Smooth muscle cell (in vitro differentiated cells): ENCODE data around the gene PA2G4. TPM values are rescaled to one million over a fixed set of nuclear protein-coding genes. Genes with fewer than 3 reads are reported as not detected.

ENCODE experiments used
- DNase-seq: peaks from one replicate; lab custom pipeline; 2025; ENCODE audit not compliant: unreplicated experiment; lab: John Stamatoyannopoulos, UW
- H2AFZ ChIP-seq: fragments of 200-600 bp; sonication (generic); 2 replicates; pipeline ENCODE4 v1.6.0; 2016; ENCODE audit warnings: antibody characterized with exemption, low read depth, mild to moderate bottlenecking
- H3F3A ChIP-seq: fragments of 200-600 bp; sonication (generic); 2 replicates; pipeline ENCODE4 v1.6.0; 2017; ENCODE audit warnings: antibody characterized with exemption, low read depth
- H3K27ac ChIP-seq: fragments of 200-600 bp; sonication (generic); 2 replicates; pipeline ENCODE4 v1.5.1; 2016; ENCODE audit warnings: low read depth, mild to moderate bottlenecking
- H3K27me3 ChIP-seq: fragments of 200-600 bp; sonication (generic); 2 replicates; pipeline ENCODE4 v1.6.1; 2016; ENCODE audit warnings: low read depth, mild to moderate bottlenecking
- H3K36me3 ChIP-seq: fragments of 200-600 bp; sonication (generic); 2 replicates; pipeline ENCODE4 v1.5.1; 2016; ENCODE audit warnings: low read depth
- H3K4me1 ChIP-seq: fragments of 200-600 bp; sonication (generic); 2 replicates; pipeline ENCODE4 v1.5.1; 2016; ENCODE audit warnings: low read depth
- H3K4me2 ChIP-seq: fragments of 200-600 bp; sonication (generic); 2 replicates; pipeline ENCODE4 v1.6.0; 2016; ENCODE audit warnings: mild to moderate bottlenecking
- H3K4me3 ChIP-seq: fragments of 200-600 bp; sonication (generic); 2 replicates; pipeline ENCODE4 v1.5.1; 2016; ENCODE audit warnings: mild to moderate bottlenecking
- H3K79me2 ChIP-seq: fragments of 200-600 bp; sonication (generic); 2 replicates; pipeline ENCODE4 v1.6.0; 2016; ENCODE audit warnings: low read depth, mild to moderate bottlenecking
- H3K9ac ChIP-seq: fragments of 200-600 bp; sonication (generic); 2 replicates; pipeline ENCODE4 v1.6.0; 2016; ENCODE audit warnings: low read depth
- H3K9me3 ChIP-seq: fragments of 200-600 bp; sonication (generic); replicated peaks from 2 replicates; pipeline ENCODE4 v1.5.1; 2016; ENCODE audit warnings: low read depth
- H4K20me1 ChIP-seq: fragments of 200-600 bp; sonication (generic); 2 replicates; pipeline ENCODE4 v1.6.0; 2016; ENCODE audit warnings: low read depth
- WGBS: methylation state at CpG from one replicate; pipeline ENCODE4 v1.1.7; 2016; ENCODE audit warnings: low lambda C conversion rate; 5-methylcytosine and 5-hydroxymethylcytosine counted together
- polyA plus RNA-seq: library from polyadenylated mRNA; unstranded; fragments of >200 nt; fragmentation: Nextera tagmentation; extraction: Ambion mirVana; gene quantifications from 2 replicates; pipeline ENCODE4 v1.2.1, GENCODE V29; 2016
- total RNA-seq: library from RNA; depleted of rRNA; stranded (reverse); fragments of >200 nt; gene quantifications from 2 replicates; pipeline ENCODE4 v1.2.3, GENCODE V29; 2014
- TF ChIP-seq, protein P1 (sequence below): fragments of 200-600 bp; sonication (generic); IDR thresholded peaks from 2 replicates; pipeline ENCODE4 v1.5.1; 2017; ENCODE audit warnings: borderline replicate concordance, mild to moderate bottlenecking, antibody characterized with exemption; ENCODE audit not compliant: insufficient read depth, poor library complexity, severe bottlenecking

The PA2G4 gene
- total and polyA plus RNA-seq, 2 experiments from 2014 or later, result 99.8 to 118 TPM

DNA sequence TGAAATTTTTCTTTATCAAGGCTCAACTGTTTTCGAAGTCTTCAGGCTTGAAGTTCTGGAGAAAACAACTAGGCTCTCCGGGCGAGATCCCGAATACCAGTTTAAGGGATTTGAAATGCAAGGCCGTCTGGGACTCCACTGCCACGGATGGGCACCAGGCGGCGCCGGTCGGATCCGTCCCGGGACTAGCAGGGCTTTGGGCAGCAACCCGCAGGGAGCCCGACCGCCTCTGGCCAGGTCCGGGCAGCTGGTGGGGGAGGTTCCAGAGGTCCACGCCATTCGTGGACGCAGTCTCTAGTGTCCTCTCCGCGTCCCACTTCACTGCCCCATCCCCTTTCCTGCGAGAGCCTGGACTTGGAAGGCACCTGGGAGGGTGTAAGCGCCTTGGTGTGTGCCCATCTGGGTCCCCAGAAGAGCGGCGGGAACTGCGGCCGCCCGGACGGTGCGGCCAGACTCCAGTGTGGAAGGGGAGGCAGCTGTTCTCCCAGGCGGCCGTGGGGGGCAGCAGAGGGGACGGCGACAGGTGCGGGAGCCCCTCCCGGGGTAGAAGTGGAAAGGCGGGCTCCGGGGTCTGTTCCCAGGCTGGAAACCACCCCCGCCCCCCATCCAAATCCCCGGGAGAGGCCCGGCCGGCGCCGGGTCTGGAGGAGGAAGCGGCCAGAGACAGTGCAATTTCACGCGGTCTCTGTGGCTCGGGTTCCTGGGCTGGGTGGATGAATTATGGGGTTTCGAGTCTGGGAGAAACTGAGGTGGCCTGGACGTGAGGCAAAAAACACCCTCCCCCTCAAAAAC is 25.2 kb upstream of the PA2G4 start:
- WGBS, result 3% methylated on average over 50 of the region's 50 CpGs

DNA sequence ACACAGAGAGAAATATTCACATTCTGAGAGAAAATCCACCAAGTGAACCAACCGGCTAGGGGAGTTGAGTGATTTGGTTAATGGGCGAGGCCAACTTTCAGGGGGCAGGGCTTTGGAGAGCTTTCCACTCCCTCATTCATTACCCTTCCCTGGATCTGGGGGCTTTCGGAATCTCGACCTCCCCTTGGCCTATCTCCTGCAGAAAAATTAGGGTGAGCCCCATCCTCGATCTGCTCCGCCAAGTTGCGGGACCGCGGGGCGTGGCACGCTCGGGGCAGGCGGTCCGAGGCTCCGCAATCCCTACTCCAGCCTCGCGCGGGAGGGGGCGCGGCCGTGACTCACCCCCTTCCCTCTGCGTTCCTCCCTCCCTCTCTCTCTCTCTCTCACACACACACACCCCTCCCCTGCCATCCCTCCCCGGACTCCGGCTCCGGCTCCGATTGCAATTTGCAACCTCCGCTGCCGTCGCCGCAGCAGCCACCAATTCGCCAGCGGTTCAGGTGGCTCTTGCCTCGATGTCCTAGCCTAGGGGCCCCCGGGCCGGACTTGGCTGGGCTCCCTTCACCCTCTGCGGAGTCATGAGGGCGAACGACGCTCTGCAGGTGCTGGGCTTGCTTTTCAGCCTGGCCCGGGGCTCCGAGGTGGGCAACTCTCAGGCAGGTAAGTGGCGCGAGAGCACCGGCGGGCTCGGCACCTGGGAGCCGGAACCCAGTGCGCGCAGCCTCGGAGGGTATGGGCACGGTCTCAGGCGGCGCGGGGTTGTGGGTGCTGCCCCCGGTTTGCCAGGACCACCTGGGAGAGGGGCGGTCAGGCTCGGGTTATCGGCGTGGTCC is 24.4 kb upstream of the PA2G4 start, which contains the start of gene ERBB3:
TSS of gene ERBB3 (plus strand) at position 443 of the 833 bp plus-strand sequence. CDS start at position 579, 136 bp downstream.
- peak within 1 kb of the TSS; percentile 56 for H3K4me3 ChIP-seq
- peak within 1 kb of the TSS; percentile 82 for H3K4me2 ChIP-seq
- H3K9me3 ChIP-seq, result no peaks in the 10 kb centered on the region
- WGBS, result under 1% methylated on average over 45 of the region's 59 CpGs
- H3K79me2 ChIP-seq, result no peaks in the 10 kb centered on the region
- H3K36me3 ChIP-seq, result no peaks in the 10 kb centered on the region
- peaks cover 3% of the 10 kb centered on the region for H3K4me1 ChIP-seq
- peak within 1 kb of the TSS; percentile 86 for H2AFZ ChIP-seq
- H4K20me1 ChIP-seq, result no peaks in the 10 kb centered on the region
- no peaks in the 10 kb centered on the region for H3F3A ChIP-seq
- DNase-seq, result peak; percentile 55
- H3K9ac ChIP-seq, result peak within 1 kb of the TSS; percentile 16
- peaks cover 10% of the 10 kb centered on the region for H3K27me3 ChIP-seq
- TF ChIP-seq, protein P1, sequence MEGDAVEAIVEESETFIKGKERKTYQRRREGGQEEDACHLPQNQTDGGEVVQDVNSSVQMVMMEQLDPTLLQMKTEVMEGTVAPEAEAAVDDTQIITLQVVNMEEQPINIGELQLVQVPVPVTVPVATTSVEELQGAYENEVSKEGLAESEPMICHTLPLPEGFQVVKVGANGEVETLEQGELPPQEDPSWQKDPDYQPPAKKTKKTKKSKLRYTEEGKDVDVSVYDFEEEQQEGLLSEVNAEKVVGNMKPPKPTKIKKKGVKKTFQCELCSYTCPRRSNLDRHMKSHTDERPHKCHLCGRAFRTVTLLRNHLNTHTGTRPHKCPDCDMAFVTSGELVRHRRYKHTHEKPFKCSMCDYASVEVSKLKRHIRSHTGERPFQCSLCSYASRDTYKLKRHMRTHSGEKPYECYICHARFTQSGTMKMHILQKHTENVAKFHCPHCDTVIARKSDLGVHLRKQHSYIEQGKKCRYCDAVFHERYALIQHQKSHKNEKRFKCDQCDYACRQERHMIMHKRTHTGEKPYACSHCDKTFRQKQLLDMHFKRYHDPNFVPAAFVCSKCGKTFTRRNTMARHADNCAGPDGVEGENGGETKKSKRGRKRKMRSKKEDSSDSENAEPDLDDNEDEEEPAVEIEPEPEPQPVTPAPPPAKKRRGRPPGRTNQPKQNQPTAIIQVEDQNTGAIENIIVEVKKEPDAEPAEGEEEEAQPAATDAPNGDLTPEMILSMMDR, result no peak
- H3K27ac ChIP-seq, result peak within 1 kb of the TSS; percentile 26

More for the DNA sequence above, 25.2 kb upstream of the PA2G4 start:
- Histone ChIP-seq H3K4me2 (peak overlapping the region; percentile 82), H2AFZ (peak overlapping the region; percentile 86), H3K9me3 (no peaks in the 10 kb centered on the region), H3K36me3 (no peaks in the 10 kb centered on the region), H3K4me1 (peaks cover 3% of the 10 kb centered on the region), H3K27ac (peak overlapping the region; percentile 26), H3K4me3 (peak overlapping the region; percentile 56), H3K9ac (no peak overlapping the region), H3K27me3 (peaks cover 10% of the 10 kb centered on the region), H3K79me2 (no peaks in the 10 kb centered on the region), H3F3A (no peaks in the 10 kb centered on the region), H4K20me1 (no peaks in the 10 kb centered on the region)
- TF ChIP-seq, protein P1, result peak; percentile 49
- peak; percentile 67 for DNase-seq

DNA sequence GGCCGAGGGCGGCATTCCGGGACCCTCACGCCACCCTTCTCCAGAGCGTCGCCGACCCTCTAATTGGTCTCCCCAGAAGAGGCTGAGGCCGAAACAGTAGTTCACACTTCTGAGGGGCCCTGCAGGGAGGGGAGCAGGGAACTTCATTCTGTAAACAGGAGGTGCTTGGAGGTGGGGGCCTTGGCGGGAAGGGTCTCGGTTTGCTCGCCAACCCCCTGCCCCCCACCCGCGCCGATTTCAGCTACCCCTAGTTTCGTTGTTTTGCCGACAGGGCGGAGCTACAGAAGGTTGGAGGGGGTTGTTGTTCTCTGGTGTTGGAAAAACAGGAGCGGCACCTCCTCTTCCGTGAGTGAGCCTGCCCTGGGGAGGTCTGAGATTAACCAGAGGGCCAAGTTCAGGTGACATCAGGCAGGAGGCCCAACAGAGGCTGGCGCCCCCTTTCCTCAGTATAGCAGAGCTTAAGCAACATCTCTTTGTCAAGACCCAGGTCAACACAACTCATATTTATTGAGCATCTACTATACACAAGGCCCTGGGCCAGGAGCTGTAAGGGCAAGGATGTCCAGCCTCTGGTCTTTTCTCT is 23.7 kb upstream of the PA2G4 start:
- Histone ChIP-seq H3K9ac (peak overlapping the region; percentile 16), H2AFZ (peak overlapping the region; percentile 25), H3K4me1 (peaks cover 3% of the 10 kb centered on the region), H3K27me3 (peaks cover 10% of the 10 kb centered on the region), H3K79me2 (no peaks in the 10 kb centered on the region), H3K36me3 (no peaks in the 10 kb centered on the region), H3K9me3 (no peaks in the 10 kb centered on the region), H3K4me3 (peak overlapping the region; percentile 56), H3F3A (no peaks in the 10 kb centered on the region), H4K20me1 (no peaks in the 10 kb centered on the region), H3K27ac (peak overlapping the region; percentile 26), H3K4me2 (peak overlapping the region; percentile 82)
- 12% methylated on average over 20 of the region's 20 CpGs for WGBS
- TF ChIP-seq, protein P1, result no peak
- no peak for DNase-seq
